ENCODE results near the gene GMDS. TPM values are rescaled to one million over a fixed set of nuclear protein-coding genes. Genes with fewer than 3 reads are reported as not detected.

GMDS gene
- total and polyA plus RNA-seq, 2 of the 13 experiments (the other 11 are each of a cell fraction or from before 2014, with no cell fraction given): 64.4 to 112 TPM

DNA sequence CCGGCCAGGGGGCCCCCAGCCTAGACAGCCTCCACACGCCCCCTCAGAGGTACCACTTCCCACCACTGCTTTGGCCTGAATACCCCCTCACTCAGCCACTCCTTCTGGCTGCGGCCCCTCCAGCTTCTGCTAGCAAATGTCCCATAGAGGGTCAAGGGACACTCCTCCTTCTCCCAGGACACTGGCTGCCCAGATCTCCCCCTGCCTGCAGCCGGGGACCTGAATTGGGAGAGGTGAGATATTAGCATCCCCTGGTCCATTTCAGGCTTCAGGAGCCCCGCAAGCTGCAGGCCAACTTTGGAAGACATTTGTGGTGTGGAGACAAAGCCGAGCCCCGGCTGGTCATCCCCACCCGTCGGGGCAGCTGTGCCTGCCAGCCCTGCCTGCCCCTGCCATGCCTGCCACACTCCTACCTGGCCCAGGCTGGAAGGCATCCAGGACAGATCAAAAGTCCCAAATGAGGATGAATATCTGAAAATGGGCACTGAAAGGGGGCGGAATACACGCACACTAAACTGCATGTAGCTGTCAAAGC, 668.2 kb downstream of the GMDS start (continued):
- TF ChIP-seq CHD4 (IDR thresholded peaks at IDR 0.05; ENCODE audit: borderline replicate concordance, low read length) (no peak), MED1 (CRISPR knock-in tag; IDR thresholded peaks at IDR 0.05) (no peak), AHR (CRISPR knock-in tag; IDR thresholded peaks at IDR 0.05) (no peak)
- TF ChIP-seq, protein P1, sequence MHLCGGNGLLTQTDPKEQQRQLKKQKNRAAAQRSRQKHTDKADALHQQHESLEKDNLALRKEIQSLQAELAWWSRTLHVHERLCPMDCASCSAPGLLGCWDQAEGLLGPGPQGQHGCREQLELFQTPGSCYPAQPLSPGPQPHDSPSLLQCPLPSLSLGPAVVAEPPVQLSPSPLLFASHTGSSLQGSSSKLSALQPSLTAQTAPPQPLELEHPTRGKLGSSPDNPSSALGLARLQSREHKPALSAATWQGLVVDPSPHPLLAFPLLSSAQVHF (CRISPR knock-in tag; IDR thresholded peaks at IDR 0.05): no peak

DNA sequence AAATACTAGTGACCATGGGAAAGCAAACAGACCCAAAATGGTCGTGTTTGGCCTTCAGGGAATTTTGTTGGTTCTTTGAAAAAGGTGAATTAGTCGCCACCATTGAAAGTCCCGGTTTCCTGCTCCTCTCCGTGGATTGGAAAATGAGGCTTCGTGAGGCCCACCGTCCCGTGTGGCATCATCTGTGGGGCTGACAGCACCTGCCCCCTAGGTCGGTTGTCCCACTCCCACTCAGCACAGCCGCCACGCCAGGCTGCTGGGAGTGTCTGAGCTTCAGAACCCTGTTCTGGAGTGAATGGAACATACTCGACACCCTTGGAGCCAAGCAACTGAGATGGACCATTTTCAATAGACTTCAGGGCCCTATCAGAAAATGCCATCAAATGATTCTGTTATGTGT, 668.7 kb downstream of the GMDS start:
- intact Hi-C loops (cut with micrococcal nuclease; ENCODE audit: unreplicated experiment): no loop called here
- Histone ChIP-seq H3K27me3 (ENCODE audit: control insufficient read depth in 1 of 2, insufficient read depth in 2 of 2, low read length in 2 of 2) (peaks cover 9 to 60% of the 10 kb centered on the region in 2 experiments), H3K9me3 (ENCODE audit: low read length) (no peaks in the 10 kb centered on the region), H3K4me1 (ENCODE audit: insufficient read depth, low read length) (peaks cover 18% of the 10 kb centered on the region), H3K36me3 (replicated peaks in 1 of 2; ENCODE audit: control insufficient read depth in 1 of 2, insufficient read depth in 2 of 2, low read length in 2 of 2) (no peaks in the 10 kb centered on the region), H3K27ac (ENCODE audit: extremely low read length, insufficient read depth, low read length) (no peak overlapping the region), H4K20me1 (ENCODE audit: insufficient read depth, low read length) (no peaks in the 10 kb centered on the region), H3K9ac (ENCODE audit: insufficient read depth, low read depth, low read length) (no peak overlapping the region), H2AFZ (ENCODE audit: low read length) (no peak overlapping the region), H3K79me2 (ENCODE audit: insufficient read depth, low read length) (no peaks in the 10 kb centered on the region), H3K4me2 (ENCODE audit: low read depth, low read length) (no peak overlapping the region), H3K4me3 (replicated peaks in 1 of 3; ENCODE audit: insufficient read depth in 1 of 3, low read depth in 2 of 3, low read length in 3 of 3) (no peak overlapping the region)
- DNase-seq (ENCODE audit: low spot score): no peak
- in situ Hi-C loops (cut with HindIII; ENCODE audit: extremely low pct_ligation_motif_present, low pct_unique_long_range_greater_than_20kb): no loop called here
- no peak for TF ChIP-seq ZBTB38 (CRISPR knock-in tag; IDR thresholded peaks at IDR 0.05)
- no peak for TF ChIP-seq FOXA1 (IDR thresholded peaks at IDR 0.05)
- no peak for TF ChIP-seq FOXA1 (CRISPR knock-in tag; IDR thresholded peaks at IDR 0.05)
- TF ChIP-seq MYC (CRISPR knock-in tag; IDR thresholded peaks at IDR 0.05; ENCODE audit: borderline replicate concordance): no peak
- no peak for TF ChIP-seq GFI1 (CRISPR knock-in tag; IDR thresholded peaks at IDR 0.05; ENCODE audit: borderline replicate concordance)
- no peak for TF ChIP-seq KLF9 (CRISPR knock-in tag; IDR thresholded peaks at IDR 0.05; ENCODE audit: low read depth)
- TF ChIP-seq THAP11 (CRISPR knock-in tag; IDR thresholded peaks at IDR 0.05): no peak
- TF ChIP-seq, protein P2, sequence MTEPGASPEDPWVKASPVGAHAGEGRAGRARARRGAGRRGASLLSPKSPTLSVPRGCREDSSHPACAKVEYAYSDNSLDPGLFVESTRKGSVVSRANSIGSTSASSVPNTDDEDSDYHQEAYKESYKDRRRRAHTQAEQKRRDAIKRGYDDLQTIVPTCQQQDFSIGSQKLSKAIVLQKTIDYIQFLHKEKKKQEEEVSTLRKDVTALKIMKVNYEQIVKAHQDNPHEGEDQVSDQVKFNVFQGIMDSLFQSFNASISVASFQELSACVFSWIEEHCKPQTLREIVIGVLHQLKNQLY (CRISPR knock-in tag; IDR thresholded peaks at IDR 0.05): no peak
- TF ChIP-seq, protein P3, sequence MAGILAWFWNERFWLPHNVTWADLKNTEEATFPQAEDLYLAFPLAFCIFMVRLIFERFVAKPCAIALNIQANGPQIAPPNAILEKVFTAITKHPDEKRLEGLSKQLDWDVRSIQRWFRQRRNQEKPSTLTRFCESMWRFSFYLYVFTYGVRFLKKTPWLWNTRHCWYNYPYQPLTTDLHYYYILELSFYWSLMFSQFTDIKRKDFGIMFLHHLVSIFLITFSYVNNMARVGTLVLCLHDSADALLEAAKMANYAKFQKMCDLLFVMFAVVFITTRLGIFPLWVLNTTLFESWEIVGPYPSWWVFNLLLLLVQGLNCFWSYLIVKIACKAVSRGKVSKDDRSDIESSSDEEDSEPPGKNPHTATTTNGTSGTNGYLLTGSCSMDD (CRISPR knock-in tag; IDR thresholded peaks at IDR 0.05): no peak
- TF ChIP-seq, protein P4, sequence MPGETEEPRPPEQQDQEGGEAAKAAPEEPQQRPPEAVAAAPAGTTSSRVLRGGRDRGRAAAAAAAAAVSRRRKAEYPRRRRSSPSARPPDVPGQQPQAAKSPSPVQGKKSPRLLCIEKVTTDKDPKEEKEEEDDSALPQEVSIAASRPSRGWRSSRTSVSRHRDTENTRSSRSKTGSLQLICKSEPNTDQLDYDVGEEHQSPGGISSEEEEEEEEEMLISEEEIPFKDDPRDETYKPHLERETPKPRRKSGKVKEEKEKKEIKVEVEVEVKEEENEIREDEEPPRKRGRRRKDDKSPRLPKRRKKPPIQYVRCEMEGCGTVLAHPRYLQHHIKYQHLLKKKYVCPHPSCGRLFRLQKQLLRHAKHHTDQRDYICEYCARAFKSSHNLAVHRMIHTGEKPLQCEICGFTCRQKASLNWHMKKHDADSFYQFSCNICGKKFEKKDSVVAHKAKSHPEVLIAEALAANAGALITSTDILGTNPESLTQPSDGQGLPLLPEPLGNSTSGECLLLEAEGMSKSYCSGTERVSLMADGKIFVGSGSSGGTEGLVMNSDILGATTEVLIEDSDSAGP (CRISPR knock-in tag; IDR thresholded peaks at IDR 0.05; ENCODE audit: borderline replicate concordance): no peak
- no peak for TF ChIP-seq FOXA3 (CRISPR knock-in tag; IDR thresholded peaks at IDR 0.05)
- no peak for TF ChIP-seq SIX1 (CRISPR knock-in tag; IDR thresholded peaks at IDR 0.05; ENCODE audit: borderline replicate concordance)
- no peak for TF ChIP-seq NAIF1 (CRISPR knock-in tag; IDR thresholded peaks at IDR 0.05; ENCODE audit: borderline replicate concordance)
- TF ChIP-seq ZNF138 (CRISPR knock-in tag; IDR thresholded peaks at IDR 0.05; ENCODE audit: low read depth): no peak
- no peak for TF ChIP-seq ZNF768 (CRISPR knock-in tag; IDR thresholded peaks at IDR 0.05)
- TF ChIP-seq ZNF749 (CRISPR knock-in tag; IDR thresholded peaks at IDR 0.05; ENCODE audit: borderline replicate concordance): no peak
- ChIA-PET POLR2A (no interaction called here), CTCF (ENCODE audit: low intra/inter-chr PET ratio, low total read pairs) (no interaction called here)
- no peak for FAIRE-seq
- no peak for ATAC-seq
- BruUV-seq (replicated peaks): no TSS peak
- 67% methylated on average over 5 of the region's 11 CpGs for WGBS (ENCODE audit: low lambda C conversion rate)
